ENCODE data around the gene BLACAT1. TPM values are rescaled to one million over a fixed set of nuclear protein-coding genes. Genes with fewer than 3 reads are reported as not detected.
A peak's percentile ranks its signal among the peaks of the same experiment; 100 is the strongest.

Gene BLACAT1
- total RNA-seq, 1 donor = not detected

DNA sequence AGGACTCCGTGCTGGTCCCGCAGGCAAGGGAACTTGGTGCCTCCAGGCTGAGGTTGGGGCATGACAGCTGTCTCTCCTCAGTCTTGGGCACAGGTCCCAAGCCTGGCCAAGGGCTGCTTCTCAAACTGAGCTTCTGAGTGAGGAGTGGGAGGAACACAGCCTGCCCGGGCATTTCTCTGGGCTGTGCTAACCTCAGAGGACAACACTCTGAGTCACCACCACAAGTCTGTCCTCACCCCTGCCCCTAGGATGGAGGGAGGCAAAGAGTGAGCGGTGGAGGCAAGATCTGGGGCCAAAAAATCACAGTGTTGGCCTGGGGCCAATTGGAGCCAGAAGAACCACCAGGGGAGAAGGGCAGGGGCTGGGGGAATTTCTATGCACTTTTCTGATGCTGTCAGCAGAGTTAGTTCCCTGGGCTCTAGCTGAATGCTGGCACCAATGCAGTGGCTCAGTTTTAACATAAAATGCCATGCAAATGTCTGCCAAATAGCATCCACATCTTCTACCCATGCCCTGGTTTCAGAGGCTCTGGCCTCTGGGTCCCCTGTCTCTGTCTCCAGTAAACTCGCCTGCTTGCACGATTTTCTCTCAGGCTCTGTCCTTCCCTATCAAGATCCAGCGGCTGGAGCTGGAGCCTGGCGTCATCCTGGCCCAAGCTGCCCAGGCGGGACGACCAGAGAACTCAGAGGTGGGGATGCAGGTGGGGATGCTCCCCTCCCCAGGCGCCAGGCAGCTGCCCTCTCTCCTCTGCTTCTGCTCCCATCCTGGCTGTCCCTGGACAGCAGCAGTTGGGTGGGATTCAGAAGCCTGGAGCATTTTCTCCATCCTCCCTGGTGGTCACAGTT lies 37.6 kb upstream of the BLACAT1 start:
- TF ChIP-seq, protein P1, sequence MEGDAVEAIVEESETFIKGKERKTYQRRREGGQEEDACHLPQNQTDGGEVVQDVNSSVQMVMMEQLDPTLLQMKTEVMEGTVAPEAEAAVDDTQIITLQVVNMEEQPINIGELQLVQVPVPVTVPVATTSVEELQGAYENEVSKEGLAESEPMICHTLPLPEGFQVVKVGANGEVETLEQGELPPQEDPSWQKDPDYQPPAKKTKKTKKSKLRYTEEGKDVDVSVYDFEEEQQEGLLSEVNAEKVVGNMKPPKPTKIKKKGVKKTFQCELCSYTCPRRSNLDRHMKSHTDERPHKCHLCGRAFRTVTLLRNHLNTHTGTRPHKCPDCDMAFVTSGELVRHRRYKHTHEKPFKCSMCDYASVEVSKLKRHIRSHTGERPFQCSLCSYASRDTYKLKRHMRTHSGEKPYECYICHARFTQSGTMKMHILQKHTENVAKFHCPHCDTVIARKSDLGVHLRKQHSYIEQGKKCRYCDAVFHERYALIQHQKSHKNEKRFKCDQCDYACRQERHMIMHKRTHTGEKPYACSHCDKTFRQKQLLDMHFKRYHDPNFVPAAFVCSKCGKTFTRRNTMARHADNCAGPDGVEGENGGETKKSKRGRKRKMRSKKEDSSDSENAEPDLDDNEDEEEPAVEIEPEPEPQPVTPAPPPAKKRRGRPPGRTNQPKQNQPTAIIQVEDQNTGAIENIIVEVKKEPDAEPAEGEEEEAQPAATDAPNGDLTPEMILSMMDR (IDR thresholded peaks at IDR 0.05; ENCODE audit: insufficient read depth, low read depth, low read length) = no peak
- peak; percentile 33 for DNase-seq (ENCODE audit: low read depth)
- H3K4me3 ChIP-seq (ENCODE audit: low read depth, low read length) = no peak overlapping the region

DNA sequence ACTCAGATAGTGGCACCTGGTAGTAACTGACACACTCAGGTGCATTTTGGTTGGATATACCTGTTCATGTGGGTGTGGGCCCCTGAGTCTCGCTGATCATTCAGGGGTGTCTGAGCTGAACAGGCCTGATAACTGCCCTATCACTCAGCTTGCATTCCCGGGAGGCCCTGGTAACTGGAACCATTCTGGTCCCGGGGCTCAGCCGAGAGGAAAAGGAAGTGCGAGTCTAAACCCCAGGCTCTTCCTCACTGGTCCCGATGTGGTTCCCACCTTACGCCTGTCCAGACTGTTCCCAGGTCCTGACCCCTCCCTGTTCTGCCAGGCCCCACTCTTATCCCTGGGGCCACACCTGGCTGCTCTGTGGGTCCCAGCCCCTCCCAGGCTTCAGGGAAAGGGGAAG lies 36.9 kb upstream of the BLACAT1 start:
- H3K4me3 ChIP-seq (ENCODE audit: low read depth, low read length) = no peak overlapping the region
- TF ChIP-seq, protein P1 (IDR thresholded peaks at IDR 0.05; ENCODE audit: insufficient read depth, low read depth, low read length) = no peak
- DNase-seq (ENCODE audit: low read depth) = no peak

DNA sequence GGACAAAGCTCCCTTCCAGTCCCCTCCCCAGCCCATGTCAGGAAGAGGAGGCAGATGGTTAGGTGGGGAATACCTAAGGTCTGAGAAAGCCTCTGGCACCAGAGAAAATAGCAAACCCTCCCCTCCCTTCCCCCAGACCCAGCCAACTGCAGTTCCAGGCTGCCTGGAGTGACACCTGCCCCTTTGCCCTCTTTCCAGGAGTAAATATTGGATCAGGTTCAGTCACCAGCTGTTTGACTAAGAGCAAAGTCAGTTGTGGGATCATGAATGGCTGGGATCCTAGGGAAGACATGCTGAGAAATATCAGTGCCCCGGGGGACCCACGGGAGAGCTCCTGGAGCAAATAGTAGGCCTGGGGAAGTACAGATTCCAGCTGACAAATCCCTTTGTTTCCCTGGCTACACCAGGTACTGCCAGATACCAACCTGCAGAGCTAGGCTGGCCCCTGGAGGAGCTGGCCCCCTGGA lies 36.4 kb upstream of the BLACAT1 start:
- TF ChIP-seq, protein P1 (IDR thresholded peaks at IDR 0.05; ENCODE audit: insufficient read depth, low read depth, low read length) = no peak
- no peak for DNase-seq (ENCODE audit: low read depth)

DNA sequence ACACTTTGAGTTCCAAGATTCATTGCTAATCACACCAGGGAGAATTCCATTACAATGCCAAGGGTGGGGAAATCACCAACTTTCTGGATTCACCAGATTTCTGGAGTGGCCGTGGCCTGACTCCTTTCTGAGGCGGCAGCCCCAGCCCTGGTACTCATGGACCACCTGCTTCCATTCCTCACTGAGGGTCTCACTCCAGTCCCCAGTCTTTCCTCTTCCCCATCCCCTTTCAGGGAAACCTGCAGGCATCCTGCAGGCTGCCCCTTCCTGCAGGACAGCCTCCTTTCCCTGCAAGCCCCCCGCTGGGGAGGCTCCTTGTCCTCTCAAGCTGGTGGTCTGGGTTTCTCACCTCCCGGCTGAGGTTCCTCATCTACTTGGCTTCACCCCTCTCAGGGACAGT lies 35.9 kb upstream of the BLACAT1 start:
- no peak for DNase-seq (ENCODE audit: low read depth)
- no peak overlapping the region for H3K4me3 ChIP-seq (ENCODE audit: low read depth, low read length)
- TF ChIP-seq, protein P1 (IDR thresholded peaks at IDR 0.05; ENCODE audit: insufficient read depth, low read depth, low read length) = no peak

More for the DNA sequence above, 36.4 kb upstream of the BLACAT1 start:
- H3K4me3 ChIP-seq (ENCODE audit: low read depth, low read length) = no peak overlapping the region

DNA sequence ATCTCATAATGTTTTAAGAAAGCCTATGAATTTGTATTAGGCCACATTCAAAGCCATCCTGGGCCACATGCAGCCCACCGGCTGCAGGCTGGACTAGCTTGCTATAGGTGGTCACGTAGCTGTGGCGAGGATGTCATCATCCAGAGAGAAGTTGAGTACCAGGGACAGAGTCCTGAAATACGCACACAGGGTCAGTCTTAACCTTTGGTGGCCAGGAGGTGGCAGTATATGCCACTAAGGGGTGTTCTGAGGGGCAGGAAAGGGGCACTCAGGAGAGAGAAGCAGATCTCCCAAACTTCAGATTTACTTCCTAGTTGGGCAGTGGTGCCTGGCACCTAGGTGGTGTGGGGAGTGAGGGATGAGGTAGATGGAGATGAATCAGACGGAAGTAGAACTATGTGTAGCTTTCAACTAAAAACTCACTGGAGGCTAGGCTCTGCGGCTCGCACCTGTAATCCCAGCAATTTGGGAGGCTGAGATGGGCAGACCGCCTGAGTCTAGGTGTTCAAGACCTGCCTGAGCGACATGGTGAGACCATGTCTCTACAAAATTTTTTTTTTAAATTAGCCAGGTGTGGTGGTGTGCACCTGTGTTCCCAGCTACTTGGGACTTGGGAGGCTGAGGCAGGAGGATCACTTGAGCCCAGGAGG lies 32.4 kb upstream of the BLACAT1 start:
- H3K4me3 ChIP-seq (ENCODE audit: low read depth, low read length) = no peak overlapping the region
- TF ChIP-seq, protein P1 (IDR thresholded peaks at IDR 0.05; ENCODE audit: insufficient read depth, low read depth, low read length) = peak; percentile 79
- DNase-seq (ENCODE audit: low read depth) = peak; percentile 64

DNA sequence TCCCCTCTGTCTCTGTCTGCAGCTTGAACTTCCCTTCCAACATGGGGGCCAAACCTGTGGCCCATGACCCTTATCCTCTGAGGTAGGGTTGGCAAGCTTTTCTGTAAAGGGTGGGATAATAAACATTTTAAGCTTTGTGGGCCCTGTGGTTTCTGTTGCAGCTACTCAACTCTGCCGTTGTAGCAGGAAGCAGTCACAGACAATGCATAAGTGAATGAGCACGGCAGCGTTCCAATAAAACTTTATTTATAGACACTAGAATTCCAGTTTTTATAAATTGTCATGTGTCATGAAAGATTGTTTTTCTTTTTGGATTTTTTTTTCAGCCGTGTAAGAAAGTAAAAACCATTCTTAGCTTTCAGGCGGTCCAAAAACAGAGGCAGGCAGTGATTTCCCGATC lies 30.4 kb upstream of the BLACAT1 start:
- no peak for DNase-seq (ENCODE audit: low read depth)
- no peak overlapping the region for H3K4me3 ChIP-seq (ENCODE audit: low read depth, low read length)
- TF ChIP-seq, protein P1 (IDR thresholded peaks at IDR 0.05; ENCODE audit: insufficient read depth, low read depth, low read length) = no peak

All from fibroblast of villous mesenchyme (primary cell).